Heart right ventricle (tissue), 16 donors: Measurements from ENCODE around the gene ACER3. TPM values are rescaled to one million over a fixed set of nuclear protein-coding genes. Genes with fewer than 3 reads are reported as not detected.
"Not testable (repeated sequence)": the region's sequence is repeated elsewhere in the genome, so short reads cannot be mapped to it uniquely, and the experiment has no call there.

Source experiments
- ATAC-seq, 8 donors: fragments of 200-7000 bp; cut with Tn5 transposase; one replicate each; pipeline ENCODE4 v1.9.1; 2020; ENCODE audit warnings: mild to moderate bottlenecking in 8 of 8, moderate library complexity in 8 of 8, moderate number of reproducible peaks in 1 of 8
- DNase-seq, 2 donors: peaks; one replicate each; pipeline ENCODE4 v3.0.0-alpha.2; 2020
- H3K27ac ChIP-seq, 10 donors: fragments of 200-600 bp; sonication (generic) in 2 of 10; one replicate each; pipeline versions ENCODE4 v1.5.0 to v1.8.0; 2020 to 2022; ENCODE audit warnings: mild to moderate bottlenecking in 3 of 10
- H3K27me3 ChIP-seq, 7 donors: fragments of 200-600 bp; one replicate each; pipeline ENCODE4 v1.8.0; 2021 to 2022; ENCODE audit warnings: mild to moderate bottlenecking in 2 of 7
- H3K36me3 ChIP-seq, 9 donors: fragments of 200-600 bp; sonication (generic) in 1 of 9; one replicate each; pipeline versions ENCODE4 v1.5.0 to v1.8.0; 2020 to 2022; ENCODE audit warnings: mild to moderate bottlenecking in 2 of 9
- H3K4me1 ChIP-seq, 9 donors: fragments of 200-600 bp; sonication (generic) in 1 of 9; one replicate each; pipeline versions ENCODE4 v1.5.0 to v1.8.0; 2020 to 2022; ENCODE audit warnings: mild to moderate bottlenecking in 4 of 9
- H3K4me3 ChIP-seq, 10 donors: fragments of 200-600 bp; sonication (generic) in 2 of 10; one replicate each; pipeline versions ENCODE4 v1.5.0 to v1.8.0; 2020 to 2022; ENCODE audit warnings: mild to moderate bottlenecking in 7 of 10, moderate library complexity in 2 of 10
- H3K9me3 ChIP-seq, 11 donors: fragments of 200-600 bp in 10 of 11; sonication (generic) in 2 of 11; one replicate each; pipeline versions ENCODE4 v1.5.0 to v1.8.0; 2013 to 2022; ENCODE audit warnings: mild to moderate bottlenecking in 2 of 11, control low read depth in 1 of 11, moderate library complexity in 1 of 11
- WGBS, 2 donors: extraction: QIAGEN DNeasy Blood & Tissue Kit; methylation state at CpG; one replicate each; pipeline ENCODE4 v1.1.7; 2013; ENCODE audit warnings: inconsistent platforms in 1 of 2; 5-methylcytosine and 5-hydroxymethylcytosine counted together
- intact Hi-C, 10 donors: fragments of 100-400 bp; cut with DNase I; formaldehyde crosslinking; loops; one replicate each; pipeline versions ENCODE4 v1.11.1 to v1.14.2; 2022
- polyA plus RNA-seq, 2 donors: library from polyadenylated mRNA; stranded (reverse); fragments of 200-250 nt; gene quantifications; one replicate each; pipeline ENCODE4 v1.2.3, GENCODE V29; 2013
- total RNA-seq, 10 donors: library from RNA; stranded (reverse); fragmentation: NEBNext Ultra II Directional in 3 of 10; extraction: Animal tissue kit (Norgen Biotek cat#: 25700) in 3 of 10; gene quantifications; one replicate each; pipeline versions ENCODE4 v1.2.1 to v1.2.4, GENCODE V29; 2021 to 2023
- TF ChIP-seq, protein P1 (sequence below), 9 donors: fragments of 200-600 bp; sonication (generic) in 2 of 9; IDR thresholded peaks; one replicate each; pipeline versions ENCODE4 v1.5.0 to v1.8.0; 2021 to 2022; ENCODE audit warnings: antibody characterized with exemption in 9 of 9, mild to moderate bottlenecking in 5 of 9, moderate library complexity in 1 of 9
- donor health status: Arrhythmogenic right ventricular cardiomyopathy.
- donor health status: ischemic (EF 13 %, LVEDD 7.1; RV severe dilation, severe dysfunction).
- donor health status: healthy with polysubstance abuse.
- donor health status: DM: no; HTN: yes; CAD: no.
- donor health status: DM: no; HTN: no; CAD: no.
- donor health status: ischemic (EF 25% LVEDD 6.9; RV normal size, moderate dysfunction).
- donor health status: ischemic (EF 25% LVEDD 5.7; RV mildly dilated, moderate dysfunction).
- donor health status: healthy.
- donor health status: DM: yes; HTN: yes; CAD: no.
- donor health status: Ischemic cardiomyopathy.
- donor health status: ischemic (EF 35%, LVEDD 5.7; RV mildly dilated, moderate dysfunction).
- donor health status: nonischemic (EF 11% LVEDD 7.7; RV severe dilation, severe dysfunction).
- donor health status: DM: yes; HTN: yes; CAD: no.
- donor health status: PGD.
- donor health status: ischemic (EF 29% LVEDD 5.4; RV normal size, mild dysfunction).
- donor health status: nonischemic (EF 23%, LVEDD 6.1; RV moderate dilation, normal function).

The ACER3 gene
- total and polyA plus RNA-seq, 12 donors: 2.9 to 14.8 (median 9.6) TPM

DNA sequence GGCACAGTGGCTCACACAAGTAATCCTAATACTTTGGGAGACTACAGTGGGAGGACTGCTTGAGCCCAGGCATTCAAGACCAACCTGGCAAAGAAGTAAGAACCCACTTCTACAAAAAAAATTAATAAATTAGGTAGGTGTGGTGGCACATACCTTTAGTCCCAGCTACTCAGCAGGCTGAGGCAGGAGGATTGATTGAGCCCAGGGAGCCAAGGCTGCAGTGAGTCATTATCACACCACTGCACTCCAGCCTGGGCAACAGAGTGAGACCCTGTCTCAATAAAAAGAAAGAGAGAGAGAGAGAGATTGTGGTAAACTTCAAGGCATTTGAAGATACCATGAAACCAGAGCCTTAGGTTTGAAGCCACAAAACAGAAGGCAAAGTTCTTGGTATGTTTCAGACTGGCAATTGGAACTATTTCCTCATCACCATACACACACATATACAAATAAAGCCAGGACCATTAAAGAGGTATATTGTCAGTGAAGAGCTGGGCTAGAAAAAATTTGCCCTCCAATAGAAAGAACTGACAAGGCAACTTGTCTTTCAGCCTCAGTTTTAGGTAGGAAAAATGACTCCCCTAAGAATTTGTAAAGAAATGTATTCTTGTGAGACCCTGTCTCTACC lies 148.9 kb downstream of the ACER3 start:
- ATAC-seq: no peak
- Histone ChIP-seq H3K4me3 (no peak overlapping the region), H3K9me3 (peaks cover 0 to 5% (median 0%) of the 10 kb centered on the region in 11 donors), H3K36me3 (peaks cover 0 to 27% (median 0%) of the 10 kb centered on the region in 9 donors), H3K4me1 (no peaks in the 10 kb centered on the region), H3K27ac (no peak overlapping the region), H3K27me3 (no peaks in the 10 kb centered on the region)
- intact Hi-C loops: no loop called here
- TF ChIP-seq, protein P1, sequence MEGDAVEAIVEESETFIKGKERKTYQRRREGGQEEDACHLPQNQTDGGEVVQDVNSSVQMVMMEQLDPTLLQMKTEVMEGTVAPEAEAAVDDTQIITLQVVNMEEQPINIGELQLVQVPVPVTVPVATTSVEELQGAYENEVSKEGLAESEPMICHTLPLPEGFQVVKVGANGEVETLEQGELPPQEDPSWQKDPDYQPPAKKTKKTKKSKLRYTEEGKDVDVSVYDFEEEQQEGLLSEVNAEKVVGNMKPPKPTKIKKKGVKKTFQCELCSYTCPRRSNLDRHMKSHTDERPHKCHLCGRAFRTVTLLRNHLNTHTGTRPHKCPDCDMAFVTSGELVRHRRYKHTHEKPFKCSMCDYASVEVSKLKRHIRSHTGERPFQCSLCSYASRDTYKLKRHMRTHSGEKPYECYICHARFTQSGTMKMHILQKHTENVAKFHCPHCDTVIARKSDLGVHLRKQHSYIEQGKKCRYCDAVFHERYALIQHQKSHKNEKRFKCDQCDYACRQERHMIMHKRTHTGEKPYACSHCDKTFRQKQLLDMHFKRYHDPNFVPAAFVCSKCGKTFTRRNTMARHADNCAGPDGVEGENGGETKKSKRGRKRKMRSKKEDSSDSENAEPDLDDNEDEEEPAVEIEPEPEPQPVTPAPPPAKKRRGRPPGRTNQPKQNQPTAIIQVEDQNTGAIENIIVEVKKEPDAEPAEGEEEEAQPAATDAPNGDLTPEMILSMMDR (IDR thresholded peaks at IDR 0.05): no peak
- no peak for DNase-seq

DNA sequence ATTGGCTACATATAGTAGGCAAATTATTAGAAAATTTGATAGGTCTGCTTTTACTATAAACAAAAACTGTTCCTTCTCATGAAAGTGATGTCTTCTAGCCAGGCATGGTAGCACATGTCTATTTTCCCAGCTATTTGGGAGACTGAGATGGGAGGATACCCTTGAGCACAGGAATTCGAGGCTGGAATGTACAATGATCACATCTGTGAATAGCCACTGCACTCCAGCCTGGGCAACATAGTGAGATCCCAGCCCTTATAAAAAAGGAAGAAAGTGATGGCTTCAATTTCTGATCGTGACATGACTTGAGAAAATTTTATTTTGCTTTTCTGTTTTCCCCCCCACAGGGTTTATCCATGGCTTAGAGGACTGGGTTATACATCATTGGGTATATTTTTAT lies 154.0 kb downstream of the ACER3 start:
- no peak for DNase-seq
- H3K27ac ChIP-seq: no peak overlapping the region

DNA sequence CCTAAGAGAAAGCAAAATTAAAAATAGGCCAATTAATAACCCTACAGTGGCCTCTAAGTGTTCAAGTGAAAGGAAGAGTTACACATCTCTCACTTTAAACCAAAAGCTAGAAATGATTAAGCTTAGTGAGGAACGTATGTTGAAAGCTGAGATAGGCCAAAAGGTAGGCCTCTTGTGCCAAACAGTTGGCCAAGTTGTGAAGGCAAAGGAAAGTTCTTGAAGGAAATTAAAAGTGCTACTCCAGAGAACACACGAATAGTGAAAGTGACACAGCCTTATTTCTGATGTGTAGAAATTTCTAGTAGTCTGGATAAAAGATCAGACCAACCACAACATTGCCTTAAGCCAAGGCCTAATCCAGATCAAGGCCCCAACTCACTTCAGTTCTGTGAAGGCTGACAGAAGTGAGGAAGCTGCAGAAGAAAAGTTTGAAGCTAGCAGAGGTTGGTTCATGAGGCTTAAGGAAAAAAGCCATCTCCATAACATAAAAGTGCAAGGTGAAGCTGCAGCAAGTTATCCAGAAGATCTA lies 157.7 kb downstream of the ACER3 start:
- ATAC-seq, DNase-seq, H3K9me3 ChIP-seq, H3K27ac ChIP-seq, H3K27me3 ChIP-seq, intact Hi-C loops, H3K4me1 ChIP-seq, H3K4me3 ChIP-seq: not testable (repeated sequence)
- 98 to 99% methylated on average over 2 of the region's 2 CpGs for WGBS, 2 donors
- peaks cover 0 to 63% (median 0%) of the 10 kb centered on the region in 9 donors for H3K36me3 ChIP-seq

More for the DNA sequence above, 154.0 kb downstream of the ACER3 start:
- H3K4me1 ChIP-seq: no peaks in the 10 kb centered on the region
- WGBS, 2 donors: 95 to 99% methylated on average over 2 of the region's 2 CpGs
- H3K9me3 ChIP-seq: no peaks in the 10 kb centered on the region
- H3K36me3 ChIP-seq: peaks cover 0 to 42% (median 0%) of the 10 kb centered on the region in 9 donors
- ATAC-seq: no peak
- no peaks in the 10 kb centered on the region for H3K27me3 ChIP-seq
- TF ChIP-seq, protein P1 (IDR thresholded peaks at IDR 0.05): no peak
- intact Hi-C loops: no loop called here
- no peak overlapping the region for H3K4me3 ChIP-seq

DNA sequence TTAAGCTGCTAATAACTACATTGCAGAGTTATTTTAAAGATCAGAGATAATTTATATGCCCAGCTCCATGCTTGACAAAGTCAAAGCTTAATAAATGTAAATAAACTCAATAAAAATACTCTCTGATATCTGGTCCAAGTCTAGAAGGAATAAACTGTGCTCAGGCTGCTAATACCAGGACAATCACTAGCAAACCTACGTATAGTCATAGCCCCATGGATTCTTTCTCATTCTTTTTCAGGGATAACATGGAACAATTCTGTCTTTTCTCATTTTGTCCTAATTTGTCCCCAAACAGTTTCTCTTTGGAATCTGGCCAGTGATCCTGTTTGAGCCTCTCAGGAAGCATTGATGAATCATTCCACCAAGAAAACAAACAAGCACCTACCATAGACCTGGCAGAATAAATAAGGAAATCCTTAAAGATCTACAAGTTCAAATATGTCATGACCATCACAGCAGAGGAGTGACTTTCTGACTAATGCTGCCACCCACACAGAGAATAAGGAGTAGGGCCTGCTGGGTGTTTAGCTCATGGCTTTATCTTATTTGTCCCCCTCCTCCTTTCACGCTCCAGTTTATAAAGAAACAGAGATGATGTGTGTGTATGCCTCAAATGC lies 159.4 kb downstream of the ACER3 start:
- Histone ChIP-seq H3K27me3 (no peaks in the 10 kb centered on the region), H3K36me3 (peaks cover 0 to 56% (median 0%) of the 10 kb centered on the region in 9 donors), H3K27ac (no peak overlapping the region), H3K4me3 (no peak overlapping the region), H3K4me1 (no peaks in the 10 kb centered on the region), H3K9me3 (no peaks in the 10 kb centered on the region)
- intact Hi-C loops: no loop called here
- TF ChIP-seq, protein P1 (IDR thresholded peaks at IDR 0.05): no peak
- no peak for DNase-seq
- no peak for ATAC-seq
- 82 to 89% methylated on average over 2 of the region's 2 CpGs for WGBS, 2 donors

DNA sequence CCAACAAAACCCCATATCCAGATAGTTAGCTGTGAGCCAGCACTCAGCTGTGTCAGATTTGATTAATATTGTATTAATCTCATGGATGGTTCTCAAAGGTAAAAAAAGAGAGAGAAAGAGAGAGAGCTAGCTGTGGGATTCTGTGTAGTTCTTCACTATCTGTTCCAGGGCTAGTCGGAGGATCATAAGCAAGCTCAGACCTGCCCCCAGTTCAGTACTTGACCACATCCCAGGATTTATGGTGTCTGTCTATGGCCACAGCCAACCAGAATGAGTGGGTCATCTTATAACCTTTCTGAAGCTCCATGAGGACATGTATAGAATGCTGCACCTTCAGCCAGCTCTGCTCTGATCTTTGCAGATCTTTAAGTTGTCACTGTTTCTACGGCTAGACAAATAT lies 160.0 kb downstream of the ACER3 start:
- no peaks in the 10 kb centered on the region for H3K27me3 ChIP-seq
- no peaks in the 10 kb centered on the region for H3K9me3 ChIP-seq
- H3K36me3 ChIP-seq: peaks cover 0 to 56% (median 0%) of the 10 kb centered on the region in 9 donors
- H3K4me1 ChIP-seq: no peaks in the 10 kb centered on the region
- TF ChIP-seq, protein P1 (IDR thresholded peaks at IDR 0.05): no peak
- DNase-seq: no peak
- no peak overlapping the region for H3K27ac ChIP-seq
- H3K4me3 ChIP-seq: no peak overlapping the region
- WGBS, 2 donors: 88 to 98% methylated on average over 2 of the region's 2 CpGs
- ATAC-seq: no peak
- intact Hi-C loops: no loop called here
